Measurements from ENCODE around the gene YWHAE.
"Not testable (repeated sequence)": the region's sequence is repeated elsewhere in the genome, so short reads cannot be mapped to it uniquely, and the experiment has no call there.

The YWHAE gene

GRCh38 chr17:1315409-1315808 lies 84.6 kb downstream of the YWHAE start:
- no peaks in the 10 kb centered on the region for H3K36me3 ChIP-seq (ENCODE audit: insufficient read depth, low read length)
- H3K9ac ChIP-seq (ENCODE audit: low read length): no peak overlapping the region
- H3K79me2 ChIP-seq (ENCODE audit: insufficient read depth, low read length): no peaks in the 10 kb centered on the region
- no peaks in the 10 kb centered on the region for H4K20me1 ChIP-seq (ENCODE audit: insufficient read depth, low read length)
- no peaks in the 10 kb centered on the region for H3F3A ChIP-seq (ENCODE audit: insufficient read depth, low read length)
- no peak for TF ChIP-seq CTCF (IDR thresholded peaks at IDR 0.05; ENCODE audit: low read length)
- no peak for TF ChIP-seq EZH2 (IDR thresholded peaks at IDR 0.05; ENCODE audit: borderline replicate concordance, low read length)
- H3K4me2 ChIP-seq (ENCODE audit: low read length): no peak overlapping the region
- no peak overlapping the region for H3K27ac ChIP-seq (ENCODE audit: low read depth, low read length, poor library complexity, severe bottlenecking)
- peaks cover 6% of the 10 kb centered on the region; the same call in 1 of the 2 replicates for H3K27me3 ChIP-seq (ENCODE audit: insufficient read depth, low read length)
- H2AFZ ChIP-seq (ENCODE audit: low read length): no peak overlapping the region
- H3K4me3 ChIP-seq (ENCODE audit: low read depth, low read length, poor library complexity, severe bottlenecking): no peak overlapping the region
- H3K9me2 ChIP-seq (ENCODE audit: low read depth, low read length): no peaks in the 10 kb centered on the region
- H3K4me1 ChIP-seq (ENCODE audit: insufficient read depth, low read length, severe bottlenecking): no peaks in the 10 kb centered on the region
- H3K9me3 ChIP-seq (ENCODE audit: low read length): no peaks in the 10 kb centered on the region

GRCh38 chr17:1313270-1314005 lies 86.6 kb downstream of the YWHAE start:
- H2AFZ ChIP-seq (ENCODE audit: low read length): no peak overlapping the region
- H3K9ac ChIP-seq (ENCODE audit: low read length): no peak overlapping the region
- H3K79me2 ChIP-seq (ENCODE audit: insufficient read depth, low read length): no peaks in the 10 kb centered on the region
- H3K27ac ChIP-seq (ENCODE audit: low read depth, low read length, poor library complexity, severe bottlenecking): no peak overlapping the region
- no peak overlapping the region for H3K4me2 ChIP-seq (ENCODE audit: low read length)
- no peak overlapping the region for H3K4me3 ChIP-seq (ENCODE audit: low read depth, low read length, poor library complexity, severe bottlenecking)
- H3K36me3 ChIP-seq (ENCODE audit: insufficient read depth, low read length): no peaks in the 10 kb centered on the region
- no peaks in the 10 kb centered on the region for H3K9me3 ChIP-seq (ENCODE audit: low read length)
- no peak for TF ChIP-seq CTCF (IDR thresholded peaks at IDR 0.05; ENCODE audit: low read length)
- TF ChIP-seq EZH2 (IDR thresholded peaks at IDR 0.05; ENCODE audit: borderline replicate concordance, low read length): no peak
- H3K9me2 ChIP-seq (ENCODE audit: low read depth, low read length): no peaks in the 10 kb centered on the region
- H4K20me1 ChIP-seq (ENCODE audit: insufficient read depth, low read length): no peaks in the 10 kb centered on the region
- no peaks in the 10 kb centered on the region for H3K4me1 ChIP-seq (ENCODE audit: insufficient read depth, low read length, severe bottlenecking)
- H3K27me3 ChIP-seq (ENCODE audit: insufficient read depth, low read length): peaks cover 6% of the 10 kb centered on the region; the same call in 1 of the 2 replicates
- H3F3A ChIP-seq (ENCODE audit: insufficient read depth, low read length): no peaks in the 10 kb centered on the region

GRCh38 chr17:1312261-1312870 lies 87.7 kb downstream of the YWHAE start:
- Histone ChIP-seq H3K9me2 (ENCODE audit: low read depth, low read length) (no peaks in the 10 kb centered on the region), H3K4me2 (ENCODE audit: low read length) (no peak overlapping the region), H4K20me1 (ENCODE audit: insufficient read depth, low read length) (no peaks in the 10 kb centered on the region), H3K9ac (ENCODE audit: low read length) (no peak overlapping the region), H3K4me3 (ENCODE audit: low read depth, low read length, poor library complexity, severe bottlenecking) (no peak overlapping the region), H3K4me1 (ENCODE audit: insufficient read depth, low read length, severe bottlenecking) (no peaks in the 10 kb centered on the region), H2AFZ (ENCODE audit: low read length) (no peak overlapping the region), H3K27me3 (ENCODE audit: insufficient read depth, low read length) (peaks cover 6% of the 10 kb centered on the region; the same call in 1 of the 2 replicates), H3K9me3 (ENCODE audit: low read length) (no peaks in the 10 kb centered on the region), H3K36me3 (ENCODE audit: insufficient read depth, low read length) (no peaks in the 10 kb centered on the region), H3K79me2 (ENCODE audit: insufficient read depth, low read length) (no peaks in the 10 kb centered on the region), H3F3A (ENCODE audit: insufficient read depth, low read length) (no peaks in the 10 kb centered on the region), H3K27ac (ENCODE audit: low read depth, low read length, poor library complexity, severe bottlenecking) (no peak overlapping the region)
- no peak for TF ChIP-seq CTCF (IDR thresholded peaks at IDR 0.05; ENCODE audit: low read length)
- no peak for TF ChIP-seq EZH2 (IDR thresholded peaks at IDR 0.05; ENCODE audit: borderline replicate concordance, low read length)

- H3K4me1 ChIP-seq (ENCODE audit: insufficient read depth, low read length, severe bottlenecking); H3K36me3 ChIP-seq (ENCODE audit: insufficient read depth, low read length); H3K9me2 ChIP-seq (ENCODE audit: low read depth, low read length); H3K4me2 ChIP-seq (ENCODE audit: low read length); H3K27me3 ChIP-seq (ENCODE audit: insufficient read depth, low read length); H3K9ac ChIP-seq (ENCODE audit: low read length); H3K9me3 ChIP-seq (ENCODE audit: low read length); H2AFZ ChIP-seq (ENCODE audit: low read length); H3K4me3 ChIP-seq (ENCODE audit: low read depth, low read length, poor library complexity, severe bottlenecking); H3F3A ChIP-seq (ENCODE audit: insufficient read depth, low read length); H4K20me1 ChIP-seq (ENCODE audit: insufficient read depth, low read length); H3K27ac ChIP-seq (ENCODE audit: low read depth, low read length, poor library complexity, severe bottlenecking); H3K79me2 ChIP-seq (ENCODE audit: insufficient read depth, low read length): not testable (repeated sequence)
These were observed 92.2 kb downstream of the YWHAE start for GRCh38 chr17:1307829-1308228.

All from OCI-LY1 (cell line).